ENCODE data around the gene GPR137.

The GPR137 gene

DNA sequence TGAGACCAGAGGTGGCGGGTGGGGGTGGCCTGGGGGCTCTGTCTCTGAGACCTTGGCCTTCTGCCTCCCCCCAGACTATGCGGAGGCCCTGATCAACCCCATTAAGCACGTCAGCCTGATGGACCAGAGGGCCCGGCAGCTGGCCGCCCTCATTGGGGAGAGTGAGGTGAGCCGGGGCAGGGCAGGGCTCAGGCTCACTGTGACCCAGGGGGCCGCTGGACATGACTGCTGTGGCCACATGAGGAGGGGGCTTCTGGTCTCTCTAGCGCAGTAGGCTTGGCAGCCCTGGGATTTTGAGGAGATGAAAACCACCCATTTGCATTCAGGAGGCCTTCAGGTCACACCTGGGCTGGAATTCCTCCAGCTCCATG is 21.7 kb upstream of the GPR137 start:
- Mint-ChIP-seq H3K4me1 (ENCODE audit: low read depth) (peaks cover 49% of the 10 kb centered on the region), H3K9me3 (no peaks in the 10 kb centered on the region), H3K27me3 (no peaks in the 10 kb centered on the region)

DNA sequence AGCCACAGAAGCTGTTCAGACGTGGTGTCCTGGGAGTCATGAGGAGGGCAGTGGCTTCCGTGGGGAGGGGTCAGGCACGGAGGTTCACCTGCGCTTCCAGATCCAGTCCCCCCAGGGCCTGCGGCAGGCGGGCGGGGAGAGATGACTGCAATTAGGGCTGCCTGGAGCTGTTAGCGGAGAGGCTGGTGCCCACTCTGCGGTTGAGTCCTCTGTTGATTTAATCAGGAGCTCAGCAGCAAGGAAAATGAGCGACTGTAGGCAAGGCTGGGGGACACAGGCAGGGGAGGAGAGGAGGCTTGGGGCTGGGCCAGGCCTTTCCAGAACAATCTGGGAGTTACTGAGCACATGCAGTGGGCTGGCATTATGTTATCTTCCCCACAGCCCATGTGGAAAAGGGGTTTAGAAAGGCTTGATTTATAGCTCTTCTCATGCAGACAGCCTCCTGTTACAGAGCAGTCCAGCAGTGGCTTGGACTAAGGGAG is 21.2 kb upstream of the GPR137 start:
- no peak overlapping the region for H3K27ac Mint-ChIP-seq
- intact Hi-C loops (cut with micrococcal nuclease): no loop called here
- H3K36me3 Mint-ChIP-seq (ENCODE audit: low read depth): peaks cover 98% of the 10 kb centered on the region
- H3K27me3 Mint-ChIP-seq: no peaks in the 10 kb centered on the region
- H3K4me3 Mint-ChIP-seq: no peak overlapping the region
- peaks cover 48% of the 10 kb centered on the region for H3K4me1 Mint-ChIP-seq (ENCODE audit: low read depth)
- no peaks in the 10 kb centered on the region for H3K9me3 Mint-ChIP-seq

More for the DNA sequence above, 21.7 kb upstream of the GPR137 start:
- intact Hi-C loops (cut with micrococcal nuclease): no loop called here
- no peak overlapping the region for H3K4me3 Mint-ChIP-seq
- no peak overlapping the region for H3K27ac Mint-ChIP-seq
- peaks cover 100% of the 10 kb centered on the region for H3K36me3 Mint-ChIP-seq (ENCODE audit: low read depth)

DNA sequence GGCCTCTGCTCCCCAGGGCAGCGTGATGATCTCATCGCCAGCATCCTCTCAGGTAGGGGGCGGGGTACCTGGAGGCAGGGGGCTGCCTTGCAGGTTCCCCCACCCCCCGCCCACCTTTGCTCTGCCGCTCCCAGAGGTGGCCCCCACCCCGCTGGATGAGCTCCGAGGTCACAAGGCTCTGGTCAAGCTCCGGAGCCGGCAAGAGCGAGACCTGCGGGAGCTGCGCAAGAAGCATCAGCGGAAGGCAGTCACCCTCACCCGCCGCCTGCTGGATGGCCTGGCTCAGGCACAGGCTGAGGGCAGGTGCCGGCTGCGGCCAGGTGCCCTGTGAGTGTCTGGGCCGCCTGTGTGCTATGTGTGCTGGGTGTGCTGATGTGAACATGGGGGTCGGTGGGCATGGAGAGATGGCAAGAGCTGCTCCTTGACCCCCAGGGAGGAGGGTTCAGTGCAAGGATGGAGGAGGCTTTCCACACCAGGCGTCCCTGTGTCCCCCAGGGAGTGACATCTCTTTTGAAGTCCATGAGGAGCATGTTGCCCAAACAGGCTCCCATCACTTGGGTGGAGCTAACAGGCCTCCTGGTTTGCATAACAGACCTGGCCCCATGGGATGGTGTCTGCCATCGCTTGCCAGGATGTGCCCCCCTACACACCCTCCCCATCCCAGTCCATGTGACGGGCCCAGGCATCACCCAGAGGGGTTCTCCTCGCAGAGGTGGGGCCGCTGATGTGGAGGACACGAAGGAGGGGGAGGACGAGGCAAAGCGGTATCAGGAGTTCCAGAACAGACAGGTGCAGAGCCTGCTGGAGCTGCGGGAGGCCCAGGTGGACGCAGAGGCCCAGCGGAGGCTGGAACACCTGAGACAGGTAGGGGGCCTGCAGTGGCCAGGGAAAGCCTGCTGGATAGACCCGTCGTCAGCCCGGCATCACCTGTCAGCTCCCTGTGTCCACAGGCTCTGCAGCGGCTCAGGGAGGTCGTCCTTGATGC is 20.2 kb upstream of the GPR137 start:
- intact Hi-C loops (cut with micrococcal nuclease): no loop called here
- Mint-ChIP-seq H3K27ac (no peak overlapping the region), H3K4me3 (no peak overlapping the region)

DNA sequence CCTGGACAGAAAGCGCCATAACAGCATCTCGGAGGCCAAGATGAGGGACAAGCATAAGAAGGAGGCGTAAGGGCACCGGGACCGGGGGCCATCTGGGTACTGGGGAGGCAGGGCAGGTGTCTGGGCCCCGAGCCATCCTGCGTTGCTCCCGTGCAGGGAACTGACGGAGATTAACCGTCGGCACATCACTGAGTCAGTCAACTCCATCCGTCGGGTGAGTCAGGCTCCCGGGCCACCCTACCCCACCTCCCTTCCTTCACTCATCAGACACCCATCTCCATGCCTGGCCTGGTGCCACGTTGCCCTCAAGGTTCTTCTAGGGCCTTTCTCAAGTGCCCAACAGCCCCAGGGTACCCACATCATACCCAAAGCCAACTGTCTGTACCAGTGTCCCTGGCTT is 19.3 kb upstream of the GPR137 start:
- no peaks in the 10 kb centered on the region for H3K27me3 Mint-ChIP-seq
- intact Hi-C loops (cut with micrococcal nuclease): no loop called here
- peaks cover 90% of the 10 kb centered on the region for H3K36me3 Mint-ChIP-seq (ENCODE audit: low read depth)
- H3K4me3 Mint-ChIP-seq: no peak overlapping the region
- no peak overlapping the region for H3K27ac Mint-ChIP-seq
- H3K4me1 Mint-ChIP-seq (ENCODE audit: low read depth): peaks cover 42% of the 10 kb centered on the region
- H3K9me3 Mint-ChIP-seq: no peaks in the 10 kb centered on the region

More for the DNA sequence above, 20.2 kb upstream of the GPR137 start:
- H3K4me1 Mint-ChIP-seq (ENCODE audit: low read depth): peaks cover 42% of the 10 kb centered on the region
- peaks cover 94% of the 10 kb centered on the region for H3K36me3 Mint-ChIP-seq (ENCODE audit: low read depth)
- no peaks in the 10 kb centered on the region for H3K27me3 Mint-ChIP-seq
- no peaks in the 10 kb centered on the region for H3K9me3 Mint-ChIP-seq

DNA sequence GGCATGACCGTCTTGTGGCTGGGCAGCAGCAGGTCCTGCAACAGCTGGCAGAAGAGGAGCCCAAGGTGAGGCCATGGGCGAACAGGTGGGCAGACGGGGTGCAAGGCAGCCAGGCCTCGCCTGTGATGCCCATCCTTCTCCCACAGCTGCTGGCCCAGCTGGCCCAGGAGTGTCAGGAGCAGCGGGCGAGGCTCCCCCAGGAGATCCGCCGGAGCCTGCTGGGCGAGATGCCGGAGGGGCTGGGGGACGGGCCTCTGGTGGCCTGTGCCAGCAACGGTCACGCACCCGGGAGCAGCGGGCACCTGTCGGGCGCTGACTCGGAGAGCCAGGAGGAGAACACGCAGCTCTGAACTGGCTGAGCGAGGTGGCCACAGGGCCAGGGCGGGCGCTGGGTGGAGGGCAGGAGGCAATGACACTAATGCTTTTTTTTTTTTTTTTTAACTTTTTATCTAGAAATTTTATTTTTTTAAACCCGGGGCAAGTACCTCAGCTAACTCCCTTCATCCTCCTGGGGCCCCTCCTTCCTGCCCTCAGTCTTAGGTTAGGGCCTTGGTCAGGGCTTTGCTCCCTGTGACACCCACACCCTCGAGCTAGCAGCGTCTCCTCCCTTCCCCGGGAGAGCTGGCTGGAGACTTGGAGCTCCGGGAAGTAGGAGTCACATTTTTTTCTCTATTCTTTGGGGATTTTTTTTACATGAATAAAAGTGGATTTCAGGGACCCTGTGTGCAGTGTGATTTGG is 18.3 kb upstream of the GPR137 start:
- no peaks in the 10 kb centered on the region for H3K9me3 Mint-ChIP-seq
- H3K27ac Mint-ChIP-seq: peak overlapping the region; percentile 91
- peaks cover 50% of the 10 kb centered on the region for H3K4me1 Mint-ChIP-seq (ENCODE audit: low read depth)
- peaks cover 86% of the 10 kb centered on the region for H3K36me3 Mint-ChIP-seq (ENCODE audit: low read depth)
- peak overlapping the region; percentile 98 for H3K4me3 Mint-ChIP-seq
- intact Hi-C loops (cut with micrococcal nuclease): no loop called here
- no peaks in the 10 kb centered on the region for H3K27me3 Mint-ChIP-seq

DNA sequence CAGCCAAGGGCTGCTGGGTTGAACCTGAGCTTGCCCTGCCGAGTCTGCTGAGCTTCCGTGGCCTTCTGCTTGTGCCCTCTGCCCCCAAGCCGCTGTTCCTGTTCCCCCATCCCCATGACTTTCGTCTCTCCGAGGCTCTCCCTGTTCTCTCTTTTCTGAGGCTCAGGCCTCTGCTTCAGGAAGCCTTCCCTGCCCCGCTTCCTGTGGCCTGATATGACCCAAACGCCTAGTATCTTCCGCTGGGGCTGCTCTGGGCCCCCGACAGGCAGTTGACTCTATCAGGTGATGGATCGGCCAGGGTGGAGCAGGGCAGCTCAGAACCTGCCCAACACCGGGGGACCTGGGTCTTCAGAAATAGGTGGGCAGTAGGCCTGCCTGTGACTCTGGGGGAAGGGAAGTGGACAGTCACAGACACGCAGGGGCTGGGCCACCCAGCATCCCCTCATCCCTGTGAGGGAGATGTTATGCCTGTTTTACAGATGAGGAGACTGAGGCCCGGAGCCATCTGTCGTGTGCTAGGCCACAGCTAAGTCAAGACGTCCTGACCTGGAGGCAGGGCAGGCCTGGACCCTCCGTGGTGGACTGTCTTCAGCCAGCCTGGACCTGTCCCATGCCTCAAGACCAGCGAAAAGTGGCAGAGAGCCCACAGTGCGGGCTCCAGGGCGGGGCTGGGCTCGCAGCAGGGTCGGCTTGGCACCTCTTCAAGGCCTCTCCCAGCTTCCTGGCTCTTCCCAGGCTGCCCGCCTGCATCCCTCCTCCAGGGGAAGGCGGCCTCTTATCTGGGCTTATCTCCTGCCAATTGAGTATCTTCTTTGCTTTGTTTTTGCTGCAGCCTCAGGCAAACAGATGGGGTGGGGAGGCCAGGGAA is 17.4 kb upstream of the GPR137 start:
- no peaks in the 10 kb centered on the region for H3K27me3 Mint-ChIP-seq
- H3K9me3 Mint-ChIP-seq: no peaks in the 10 kb centered on the region
- H3K36me3 Mint-ChIP-seq (ENCODE audit: low read depth): peaks cover 77% of the 10 kb centered on the region
- peak overlapping the region; percentile 91 for H3K27ac Mint-ChIP-seq
- H3K4me1 Mint-ChIP-seq (ENCODE audit: low read depth): peaks cover 53% of the 10 kb centered on the region
- H3K4me3 Mint-ChIP-seq: peak overlapping the region; percentile 98
- intact Hi-C loops (cut with micrococcal nuclease): loop anchor here (2.0 kb wide), 2 partner anchors 15 to 61 kb away; partner anchors contain the start of gene FERMT3

DNA sequence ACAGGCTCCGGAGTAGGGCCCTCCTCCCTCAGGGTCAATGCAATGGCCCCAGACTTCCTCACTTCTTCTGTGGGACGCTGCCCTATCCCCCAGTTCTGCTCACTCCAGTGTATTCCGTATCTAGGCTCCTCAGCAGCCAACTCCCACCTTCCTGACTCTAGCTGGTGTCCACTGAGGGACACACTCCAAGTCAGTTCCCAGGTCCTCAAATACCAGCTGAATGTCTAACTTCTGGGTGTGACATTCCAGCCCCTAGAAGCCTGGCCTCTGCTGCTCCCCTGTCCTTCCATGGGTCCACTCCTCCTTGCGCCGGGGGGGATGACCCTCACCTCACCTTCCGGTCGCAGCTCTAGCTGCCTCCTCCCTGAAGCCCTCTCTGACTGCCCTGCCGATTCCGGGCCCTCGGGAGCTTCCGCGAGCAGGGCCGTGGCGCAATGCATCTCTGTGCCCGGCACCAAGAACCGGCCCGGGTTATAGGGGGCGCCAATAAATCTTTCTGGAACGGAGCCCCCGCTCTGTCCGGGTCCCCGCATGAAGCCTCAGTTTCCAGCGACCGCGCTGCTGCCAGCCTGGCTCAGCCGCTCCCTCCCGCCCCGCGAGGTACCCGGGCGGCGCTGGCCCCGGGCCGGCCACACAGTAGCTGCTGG is 16.6 kb upstream of the GPR137 start:
- Mint-ChIP-seq H3K27ac (peak overlapping the region; percentile 91), H3K4me1 (ENCODE audit: low read depth) (peaks cover 53% of the 10 kb centered on the region), H3K9me3 (no peaks in the 10 kb centered on the region), H3K36me3 (ENCODE audit: low read depth) (peaks cover 75% of the 10 kb centered on the region), H3K27me3 (no peaks in the 10 kb centered on the region), H3K4me3 (peak overlapping the region; percentile 98)
- intact Hi-C loops (cut with micrococcal nuclease): loop anchor here (2.0 kb wide), 2 partner anchors 16 to 62 kb away; partner anchors contain the start of gene FERMT3

DNA sequence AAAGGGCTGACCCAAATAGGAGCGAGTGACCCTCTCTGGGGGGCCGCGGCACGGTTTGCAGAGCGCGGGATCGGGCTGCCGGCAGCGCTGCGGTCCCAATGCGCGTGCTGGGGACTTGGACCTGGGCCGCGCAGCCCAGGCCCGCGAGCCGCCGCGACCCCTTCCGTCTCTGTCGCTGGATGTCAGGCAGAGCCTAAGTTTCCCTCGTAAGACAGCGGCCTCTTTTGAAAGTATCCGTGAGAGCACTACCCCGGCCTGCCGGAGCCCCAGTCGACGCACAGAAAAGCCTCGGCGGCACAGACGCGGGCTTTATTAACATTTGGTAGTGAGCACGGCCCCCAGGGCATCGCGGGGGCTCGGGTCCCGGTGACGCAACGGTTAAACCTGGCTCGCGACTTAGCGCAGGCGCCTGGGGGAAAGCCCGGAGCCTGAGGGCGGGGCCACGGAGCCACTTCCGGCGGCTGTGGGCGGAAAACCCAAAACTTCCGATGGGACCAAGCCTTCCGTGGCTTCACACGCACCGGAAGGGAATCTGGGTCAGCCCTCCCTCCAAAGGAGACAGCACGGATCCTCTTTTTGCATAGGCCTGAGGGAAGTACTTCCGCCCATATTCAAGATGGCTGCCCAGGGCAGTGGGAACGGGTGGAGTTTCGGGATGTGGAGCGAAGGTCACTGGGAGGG is 16.0 kb upstream of the GPR137 start:
- intact Hi-C loops (cut with micrococcal nuclease): loop anchor here (1.0 to 2.0 kb wide), 5 partner anchors 16 to 63 kb away; partner anchors contain the start of genes ESRRA, FERMT3, FKBP2 and GPR137
- Mint-ChIP-seq H3K27ac (peak overlapping the region; percentile 91), H3K27me3 (no peaks in the 10 kb centered on the region), H3K36me3 (ENCODE audit: low read depth) (peaks cover 72% of the 10 kb centered on the region), H3K9me3 (no peaks in the 10 kb centered on the region), H3K4me3 (peak overlapping the region; percentile 98), H3K4me1 (ENCODE audit: low read depth) (peaks cover 53% of the 10 kb centered on the region)

DNA sequence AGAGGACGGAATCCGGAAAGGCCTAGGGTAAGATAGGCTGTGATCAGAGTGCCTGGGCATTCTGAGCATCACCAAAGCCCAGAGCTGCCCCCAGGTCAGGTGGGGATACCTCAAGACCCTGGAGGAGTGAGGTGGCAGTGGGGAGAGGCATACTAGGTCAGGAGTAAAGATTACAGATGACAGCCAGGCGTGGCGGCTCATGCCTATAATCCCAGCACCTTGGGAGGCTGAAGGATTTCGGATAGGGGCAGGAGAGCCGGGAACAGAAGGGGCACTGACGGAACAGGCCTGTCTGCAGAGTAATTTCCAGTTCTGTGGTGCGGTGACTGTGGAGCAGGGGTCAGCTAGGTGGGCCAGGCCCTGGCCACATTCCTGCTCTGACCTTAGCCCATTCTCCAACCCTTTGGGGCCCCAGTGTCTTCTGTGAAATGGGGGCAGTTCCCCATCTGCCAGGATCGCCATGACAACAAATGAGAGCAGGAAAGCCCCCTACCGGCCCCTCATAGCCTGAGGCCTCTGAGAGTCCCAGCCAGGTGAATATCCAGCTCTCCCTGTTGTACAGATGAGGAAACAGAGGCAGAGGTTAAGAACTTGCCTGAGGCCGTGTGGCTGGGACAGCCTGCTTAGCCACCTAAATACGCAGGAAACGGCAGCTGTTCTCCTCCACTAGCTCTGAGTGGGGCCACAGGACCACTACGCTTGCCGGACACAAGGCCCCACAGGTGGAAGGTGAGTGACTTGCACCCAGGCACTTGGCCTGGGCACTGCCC is 10.4 kb upstream of the GPR137 start:
- H3K27ac Mint-ChIP-seq: no peak overlapping the region
- H3K27me3 Mint-ChIP-seq: no peaks in the 10 kb centered on the region
- intact Hi-C loops (cut with micrococcal nuclease): no loop called here
- H3K4me3 Mint-ChIP-seq: no peak overlapping the region
- peaks cover 26% of the 10 kb centered on the region for H3K4me1 Mint-ChIP-seq (ENCODE audit: low read depth)
- H3K36me3 Mint-ChIP-seq (ENCODE audit: low read depth): peaks cover 64% of the 10 kb centered on the region
- H3K9me3 Mint-ChIP-seq: no peaks in the 10 kb centered on the region

DNA sequence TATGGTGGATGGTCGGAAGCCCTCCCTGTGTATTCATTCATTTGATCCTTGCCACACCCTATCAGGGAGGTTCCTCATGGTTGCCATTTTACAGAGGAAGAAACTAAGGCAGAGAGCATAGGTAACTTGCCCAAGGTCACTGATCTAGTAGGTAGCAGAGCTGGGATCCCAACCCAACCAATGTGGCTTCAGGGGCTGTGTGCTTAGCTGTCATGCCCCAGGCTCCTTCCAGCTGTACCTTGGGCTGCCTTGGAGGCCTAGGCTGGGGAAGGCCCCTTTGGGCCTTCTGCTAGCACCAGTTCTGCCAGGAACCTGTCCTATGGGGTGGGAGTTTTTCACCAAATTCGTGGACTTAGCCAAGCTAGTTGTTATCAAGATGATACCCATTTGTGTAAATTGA is 9.8 kb upstream of the GPR137 start:
- Mint-ChIP-seq H3K36me3 (ENCODE audit: low read depth) (peaks cover 62% of the 10 kb centered on the region), H3K4me3 (no peak overlapping the region), H3K27me3 (no peaks in the 10 kb centered on the region), H3K27ac (no peak overlapping the region), H3K4me1 (ENCODE audit: low read depth) (peaks cover 26% of the 10 kb centered on the region), H3K9me3 (no peaks in the 10 kb centered on the region)
- intact Hi-C loops (cut with micrococcal nuclease): no loop called here

DNA sequence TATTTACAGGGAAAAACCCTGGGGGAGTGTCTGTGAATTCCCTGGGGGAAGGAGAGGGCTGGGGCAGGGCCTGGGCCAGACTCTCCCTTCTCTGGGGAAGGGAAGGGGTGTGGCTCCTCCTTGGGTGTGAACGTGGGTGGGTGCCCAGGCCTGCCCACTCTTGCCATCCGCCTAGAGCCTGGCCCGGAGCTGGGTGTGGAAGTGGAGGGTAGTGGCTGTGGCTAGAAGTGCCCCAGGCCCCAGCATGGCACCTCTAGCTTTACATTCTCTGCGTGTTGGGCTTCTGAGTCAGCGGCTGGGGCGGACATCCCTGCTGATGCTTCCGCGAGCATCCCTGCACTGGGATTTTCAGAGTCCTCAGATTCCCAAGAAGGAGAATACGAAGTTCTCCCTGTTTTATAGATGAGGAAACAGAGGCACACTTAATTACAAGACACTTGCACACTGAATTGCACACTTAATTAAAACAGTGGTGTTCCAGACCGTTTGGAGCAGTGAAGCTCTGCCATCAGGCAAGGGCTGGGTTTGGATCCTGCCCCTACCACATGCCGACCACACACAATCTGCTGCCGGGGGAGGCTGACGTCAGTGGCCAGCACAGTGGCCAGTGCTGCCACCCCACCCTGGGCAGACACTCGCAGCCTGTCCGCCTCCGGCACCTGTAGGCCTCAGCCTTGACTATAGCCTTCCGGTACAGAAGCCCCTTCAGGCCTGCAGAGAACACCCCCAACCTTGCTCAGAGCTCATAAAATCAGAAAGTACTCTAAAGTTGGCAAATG is 8.8 kb upstream of the GPR137 start:
- H3K27ac Mint-ChIP-seq: peak overlapping the region; percentile 41
- no peaks in the 10 kb centered on the region for H3K9me3 Mint-ChIP-seq
- H3K36me3 Mint-ChIP-seq (ENCODE audit: low read depth): peaks cover 65% of the 10 kb centered on the region
- H3K27me3 Mint-ChIP-seq: no peaks in the 10 kb centered on the region
- intact Hi-C loops (cut with micrococcal nuclease): no loop called here
- peaks cover 32% of the 10 kb centered on the region for H3K4me1 Mint-ChIP-seq (ENCODE audit: low read depth)
- H3K4me3 Mint-ChIP-seq: no peak overlapping the region

All from dendritic cell treated with granulocyte-macrophage colony-stimulating factor and Interleukin-4, amounts not matched to agents 40 ng/mL and 50 ng/mL, for 4 days (primary cell).